ENCODE results near the gene FADS6. TPM values are rescaled to one million over a fixed set of nuclear protein-coding genes. Genes with fewer than 3 reads are reported as not detected.

The FADS6 gene
- total and polyA plus RNA-seq, 12 donors = 0.92 to 15.3 (median 6.0) TPM

DNA sequence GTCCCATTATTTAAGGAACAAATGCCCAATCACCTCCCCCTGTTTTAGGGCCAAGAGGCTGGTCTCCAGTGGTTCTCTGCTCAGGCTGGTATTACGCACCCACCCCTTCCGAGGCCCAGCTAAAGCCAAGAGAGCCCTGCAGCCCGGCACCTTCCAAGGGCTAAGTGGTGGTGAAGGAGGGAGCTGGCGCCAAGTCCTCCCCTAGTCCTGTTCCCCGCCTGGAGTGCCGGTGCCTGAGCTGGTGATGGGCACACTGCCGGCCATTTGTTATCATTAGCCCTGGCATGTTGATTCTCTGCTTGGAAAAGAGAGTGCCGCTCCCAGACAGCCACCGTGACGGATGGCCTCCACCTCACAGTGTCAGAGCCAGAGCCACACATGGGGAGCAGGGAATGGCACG lies 65.6 kb downstream of the FADS6 start:
- no peak for DNase-seq
- intact Hi-C loops (cut with DNase I) = no loop called here
- H3K4me1 ChIP-seq (replicated peaks in 1 of 2) = no peaks in the 10 kb centered on the region
- H3K36me3 ChIP-seq (replicated peaks in 1 of 2) = no peaks in the 10 kb centered on the region
- H3K4me3 ChIP-seq = no peak overlapping the region
- WGBS, 4 donors = 93 to 94% (median 93%) methylated on average over 10 to 11 of the region's 11 CpGs
- H3K9me3 ChIP-seq (replicated peaks in 1 of 3) = no peaks in the 10 kb centered on the region
- H3K27me3 ChIP-seq = no peaks in the 10 kb centered on the region
- TF ChIP-seq, protein P1, sequence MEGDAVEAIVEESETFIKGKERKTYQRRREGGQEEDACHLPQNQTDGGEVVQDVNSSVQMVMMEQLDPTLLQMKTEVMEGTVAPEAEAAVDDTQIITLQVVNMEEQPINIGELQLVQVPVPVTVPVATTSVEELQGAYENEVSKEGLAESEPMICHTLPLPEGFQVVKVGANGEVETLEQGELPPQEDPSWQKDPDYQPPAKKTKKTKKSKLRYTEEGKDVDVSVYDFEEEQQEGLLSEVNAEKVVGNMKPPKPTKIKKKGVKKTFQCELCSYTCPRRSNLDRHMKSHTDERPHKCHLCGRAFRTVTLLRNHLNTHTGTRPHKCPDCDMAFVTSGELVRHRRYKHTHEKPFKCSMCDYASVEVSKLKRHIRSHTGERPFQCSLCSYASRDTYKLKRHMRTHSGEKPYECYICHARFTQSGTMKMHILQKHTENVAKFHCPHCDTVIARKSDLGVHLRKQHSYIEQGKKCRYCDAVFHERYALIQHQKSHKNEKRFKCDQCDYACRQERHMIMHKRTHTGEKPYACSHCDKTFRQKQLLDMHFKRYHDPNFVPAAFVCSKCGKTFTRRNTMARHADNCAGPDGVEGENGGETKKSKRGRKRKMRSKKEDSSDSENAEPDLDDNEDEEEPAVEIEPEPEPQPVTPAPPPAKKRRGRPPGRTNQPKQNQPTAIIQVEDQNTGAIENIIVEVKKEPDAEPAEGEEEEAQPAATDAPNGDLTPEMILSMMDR (IDR thresholded peaks at IDR 0.05) = no peak
- TF ChIP-seq POLR2A (IDR thresholded peaks at IDR 0.05) = no peak
- no peak overlapping the region for H3K27ac ChIP-seq

Other genes starting within 250 kb of the FADS6 start
- gene CD300LF, start 180.7 kb downstream of the FADS6 start, total RNA-seq = 1 to 10 TPM in 6 of 9 donors, under 1 TPM in 2, not detected in 1; 0.33 to 6.3 (median 1.4) TPM
- 1 to 10 TPM in 2 of 3 donors, under 1 TPM in 1; 0.68 to 6.3 (median 1.0) TPM for gene CD300LF, start 180.7 kb downstream of the FADS6 start, polyA plus RNA-seq
- 1 to 10 TPM in 8 of 9 donors, under 1 TPM in 1; 0.39 to 6.6 (median 3.5) TPM for gene RAB37, start 156.4 kb downstream of the FADS6 start, total RNA-seq
- gene RAB37, start 156.4 kb downstream of the FADS6 start, polyA plus RNA-seq = 1 to 10 TPM in 2 of 3 donors, under 1 TPM in 1; 0.57 to 2.3 (median 2.0) TPM
- 100 to 1,000 TPM in 8 of 9 donors, 10 to 100 TPM in 1; 22.0 to 277 (median 211) TPM for gene NHERF1, start 145.0 kb downstream of the FADS6 start, total RNA-seq
- gene NHERF1, start 145.0 kb downstream of the FADS6 start, polyA plus RNA-seq = 100 to 1,000 TPM in 1 of 3 donors, 10 to 100 TPM in 2; 45.9 to 277 (median 57.8) TPM
- 100 to 1,000 TPM in 1 of 9 donors, 10 to 100 TPM in 8; 23.1 to 149 (median 57.4) TPM for gene NAT9, start 117.3 kb downstream of the FADS6 start, total RNA-seq
- gene NAT9, start 117.3 kb downstream of the FADS6 start, polyA plus RNA-seq = 100 to 1,000 TPM in 2 of 3 donors, 10 to 100 TPM in 1; 91.6 to 112 (median 104) TPM
- 10 to 100 TPM in 1 of 9 donors, 1 to 10 TPM in 7, under 1 TPM in 1; 0.42 to 16.4 (median 3.2) TPM for gene GRIN2C, start 33.7 kb downstream of the FADS6 start, total RNA-seq
- gene GRIN2C, start 33.7 kb downstream of the FADS6 start, polyA plus RNA-seq = 1 to 10 TPM in 2 of 3 donors, under 1 TPM in 1; 0.70 to 6.1 (median 3.2) TPM
- 100 to 1,000 TPM; 314 to 835 (median 511) TPM for gene FDXR, start 20.6 kb downstream of the FADS6 start, total RNA-seq
- 100 to 1,000 TPM; 159 to 405 (median 254) TPM for gene FDXR, start 20.6 kb downstream of the FADS6 start, polyA plus RNA-seq
- 1 to 10 TPM in 7 of 9 donors, under 1 TPM in 2; 0.42 to 5.0 (median 1.3) TPM for gene USH1G, start 29.6 kb upstream of the FADS6 start, total RNA-seq
- under 1 TPM; 0.40 to 0.72 (median 0.40) TPM for gene USH1G, start 29.6 kb upstream of the FADS6 start, polyA plus RNA-seq
- gene OTOP2, start 30.6 kb upstream of the FADS6 start, total RNA-seq = under 1 TPM in 1 of 9 donors, not detected in 8; 0.11 TPM
- under 1 TPM in 1 of 3 donors, not detected in 2; 0.03 TPM for gene OTOP2, start 30.6 kb upstream of the FADS6 start, polyA plus RNA-seq
- not detected for gene OTOP3, start 42.3 kb upstream of the FADS6 start, total RNA-seq
- gene OTOP3, start 42.3 kb upstream of the FADS6 start, polyA plus RNA-seq = not detected
- 10 to 100 TPM in 3 of 9 donors, 1 to 10 TPM in 6; 2.8 to 15.1 (median 6.6) TPM for gene HID1, start 79.1 kb upstream of the FADS6 start, total RNA-seq
- 10 to 100 TPM in 2 of 3 donors, 1 to 10 TPM in 1; 5.4 to 42.6 (median 19.2) TPM for gene HID1, start 79.1 kb upstream of the FADS6 start, polyA plus RNA-seq
- gene CDR2L, start 94.0 kb upstream of the FADS6 start, total RNA-seq = 10 to 100 TPM in 6 of 9 donors, 1 to 10 TPM in 3; 1.2 to 17.9 (median 11.5) TPM
- gene CDR2L, start 94.0 kb upstream of the FADS6 start, polyA plus RNA-seq = 1 to 10 TPM; 3.7 to 5.6 (median 4.1) TPM
- 100 to 1,000 TPM in 1 of 9 donors, 10 to 100 TPM in 8; 38.7 to 120 (median 60.3) TPM for gene MRPL58, start 119.0 kb upstream of the FADS6 start, total RNA-seq
- 10 to 100 TPM; 46.7 to 88.8 (median 57.6) TPM for gene MRPL58, start 119.0 kb upstream of the FADS6 start, polyA plus RNA-seq
- gene ATP5PD, start 153.3 kb upstream of the FADS6 start, total RNA-seq = 100 to 1,000 TPM; 215 to 452 (median 283) TPM
- 100 to 1,000 TPM; 393 to 826 (median 646) TPM for gene ATP5PD, start 153.3 kb upstream of the FADS6 start, polyA plus RNA-seq
- 10 to 100 TPM; 38.2 to 49.2 (median 41.0) TPM for gene KCTD2, start 153.6 kb upstream of the FADS6 start, total RNA-seq
- gene KCTD2, start 153.6 kb upstream of the FADS6 start, polyA plus RNA-seq = 10 to 100 TPM; 20.6 to 52.4 (median 24.3) TPM
- 1 to 10 TPM in 8 of 9 donors, under 1 TPM in 1; 0.91 to 3.0 (median 1.7) TPM for gene SLC16A5, start 194.3 kb upstream of the FADS6 start, total RNA-seq
- 1 to 10 TPM in 2 of 3 donors, under 1 TPM in 1; 0.77 to 3.9 (median 2.1) TPM for gene SLC16A5, start 194.3 kb upstream of the FADS6 start, polyA plus RNA-seq
- 10 to 100 TPM in 1 of 9 donors, 1 to 10 TPM in 8; 3.7 to 13.8 (median 8.8) TPM for gene ARMC7, start 216.3 kb upstream of the FADS6 start, total RNA-seq
- gene ARMC7, start 216.3 kb upstream of the FADS6 start, polyA plus RNA-seq = 1 to 10 TPM; 5.5 to 7.1 (median 5.8) TPM
- gene NT5C, start 238.1 kb upstream of the FADS6 start, total RNA-seq = 100 to 1,000 TPM in 1 of 9 donors, 10 to 100 TPM in 8; 33.4 to 112 (median 63.2) TPM
- gene NT5C, start 238.1 kb upstream of the FADS6 start, polyA plus RNA-seq = 100 to 1,000 TPM in 2 of 3 donors, 10 to 100 TPM in 1; 20.6 to 124 (median 114) TPM